Stimulated activated CD8-positive, alpha-beta memory T cell treated with anti-CD3 and anti-CD28 coated beads, Interleukin-15, amount 100 ng/mL, for 24 hours (primary cell): ENCODE results near the gene KIAA1671.

Experiments used
- DNase-seq: peaks from one replicate; pipeline ENCODE4 v3.0.0-alpha.2; 2020; ENCODE audit warnings: low read depth

KIAA1671 gene

DNA sequence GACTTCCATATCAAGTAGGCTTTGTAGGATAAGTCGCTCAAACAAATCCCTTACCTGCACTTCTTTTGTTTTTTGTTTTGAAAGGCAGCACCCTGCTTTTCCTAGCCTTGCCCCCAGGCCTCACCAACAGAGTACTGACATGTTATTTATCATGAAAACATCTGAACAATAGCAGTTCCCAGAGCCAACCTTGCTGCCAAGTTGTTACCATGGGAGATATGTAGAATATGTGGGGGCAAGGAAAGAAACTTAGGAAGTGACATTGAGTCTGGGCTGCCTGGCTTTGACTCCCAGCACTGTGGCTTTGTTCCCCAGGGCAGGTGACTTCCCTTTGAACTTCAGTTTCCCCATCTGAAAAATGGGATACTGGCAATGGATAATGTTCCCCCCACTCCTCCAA, 193.8 kb downstream of the KIAA1671 start:
- no peak for DNase-seq

DNA sequence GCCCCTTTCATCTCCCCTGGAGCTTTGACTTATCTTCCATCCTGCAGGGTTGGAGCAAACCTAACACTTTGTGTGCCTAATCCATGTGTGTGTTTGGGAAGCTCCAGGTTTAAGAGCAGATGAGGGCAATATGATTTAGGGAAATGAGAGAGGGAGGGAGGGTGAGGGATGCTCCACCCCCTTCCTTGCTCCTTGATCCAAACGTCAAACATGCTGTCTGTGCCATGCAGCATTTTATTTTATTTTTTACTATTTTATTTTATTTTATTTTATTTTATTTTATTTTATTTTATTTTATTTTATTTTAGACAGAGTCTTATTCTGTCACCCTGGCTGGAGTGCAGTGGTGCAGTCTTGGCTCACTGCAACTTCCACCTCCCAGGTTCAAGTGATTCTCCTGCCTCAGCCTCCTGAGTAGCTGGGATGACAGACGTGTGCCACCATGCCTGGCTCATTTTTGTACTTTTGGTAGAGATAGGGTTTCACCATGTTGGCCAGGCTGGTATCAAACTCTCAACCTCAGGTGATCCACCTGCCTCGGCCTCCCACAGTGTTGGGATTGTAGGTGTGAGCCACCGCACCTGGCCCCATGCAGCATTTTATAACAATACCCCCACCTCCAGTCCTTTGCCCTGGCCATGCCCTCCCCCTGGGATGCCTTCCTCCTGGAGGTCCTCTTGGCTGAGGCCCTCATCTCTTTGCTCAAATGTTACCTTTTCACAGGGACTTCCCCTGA, 194.6 kb downstream of the KIAA1671 start:
- no peak for DNase-seq

DNA sequence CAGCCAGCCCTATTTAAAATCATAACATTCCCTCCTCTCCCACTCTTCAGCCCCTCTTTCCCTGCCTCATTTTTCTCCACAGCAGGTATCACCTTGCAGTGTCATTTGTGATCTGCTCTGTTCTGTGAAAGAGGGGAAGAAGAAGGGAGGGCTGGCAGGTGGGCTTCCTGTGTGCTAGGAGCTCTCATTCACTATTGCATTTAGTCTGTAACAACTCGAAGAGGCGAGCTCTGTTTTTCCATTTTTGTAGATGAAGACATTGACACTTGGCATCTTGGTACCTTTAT, 195.1 kb downstream of the KIAA1671 start:
- DNase-seq: no peak

DNA sequence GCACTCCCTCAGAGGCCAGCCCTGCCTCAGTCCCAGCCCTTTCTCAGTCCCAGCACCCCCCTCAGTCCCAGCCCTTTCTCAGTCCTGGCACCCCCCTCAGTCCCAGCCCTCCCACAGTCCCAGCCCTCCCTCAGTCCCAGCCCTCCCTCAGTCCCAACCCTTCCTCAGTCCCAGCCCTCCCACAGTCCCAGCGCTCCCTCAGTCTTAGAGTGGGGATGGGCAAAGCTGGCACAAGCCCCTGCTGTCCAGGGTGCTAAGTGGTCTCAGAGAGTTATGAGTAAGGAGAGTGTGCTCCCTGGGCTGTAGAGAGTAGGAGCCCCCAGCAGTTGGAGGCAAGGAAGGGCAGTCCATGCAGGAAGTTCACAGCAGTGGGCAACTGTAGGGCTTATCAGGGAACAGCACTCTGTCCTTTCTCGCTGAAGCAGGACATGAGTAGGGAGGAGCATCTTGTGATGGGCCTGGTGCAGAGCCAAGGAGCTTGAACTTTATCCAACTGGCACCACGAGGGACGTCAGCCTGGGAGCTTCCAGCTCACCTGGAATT, 195.7 kb downstream of the KIAA1671 start:
- no peak for DNase-seq

DNA sequence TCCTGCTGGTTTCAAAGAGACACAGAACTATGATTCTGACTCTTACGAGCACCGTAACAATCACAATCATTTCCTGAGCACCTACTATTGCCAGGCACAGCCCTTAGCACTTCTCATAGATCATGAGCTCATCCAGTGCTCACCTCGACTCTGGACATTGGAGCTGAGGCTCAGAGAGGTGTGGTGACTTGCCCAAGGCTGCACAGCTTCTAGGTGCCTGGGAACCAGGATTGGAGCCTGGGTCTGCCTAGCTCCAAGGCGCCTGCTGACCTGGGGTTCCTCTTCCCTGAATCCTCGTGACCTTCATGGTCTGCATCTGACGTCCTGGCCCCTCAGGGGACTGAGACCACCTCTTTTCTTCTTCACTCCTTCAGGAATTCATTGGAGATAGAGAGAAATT, 196.5 kb downstream of the KIAA1671 start:
- no peak for DNase-seq

DNA sequence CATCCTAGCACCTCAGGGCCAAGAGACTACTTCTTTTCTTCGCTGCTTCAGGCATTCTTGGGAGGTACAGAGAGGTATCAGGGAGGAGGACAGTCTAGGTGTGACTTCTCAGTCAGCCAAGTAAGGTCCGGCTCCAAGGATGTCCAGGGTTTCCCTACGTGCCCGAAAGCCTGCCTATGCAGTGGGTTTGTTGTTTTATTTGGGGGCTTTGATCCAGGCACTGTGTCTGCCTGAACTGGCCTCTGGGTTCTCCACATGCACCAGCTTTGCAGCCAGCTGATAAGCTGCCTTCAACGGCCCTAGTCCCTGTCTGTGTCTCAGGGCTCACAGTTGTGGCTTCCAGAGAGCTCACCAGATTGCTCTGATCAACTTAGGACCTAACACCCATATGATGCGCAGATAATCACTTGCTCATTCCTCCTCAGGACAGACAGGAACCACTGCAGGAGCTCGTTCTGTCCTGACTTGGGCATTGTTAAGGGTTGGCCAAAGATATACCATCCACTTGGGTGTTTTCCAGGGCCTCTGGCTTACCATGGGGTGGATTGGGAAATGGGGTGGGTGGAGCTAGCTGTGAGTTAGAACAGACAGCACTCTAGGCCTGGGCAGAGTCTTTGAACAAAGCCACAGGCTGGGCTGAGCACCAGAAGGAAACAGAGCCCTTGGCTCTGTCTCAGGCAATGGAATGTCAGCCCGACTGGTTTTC, 201.6 kb downstream of the KIAA1671 start:
- no peak for DNase-seq

DNA sequence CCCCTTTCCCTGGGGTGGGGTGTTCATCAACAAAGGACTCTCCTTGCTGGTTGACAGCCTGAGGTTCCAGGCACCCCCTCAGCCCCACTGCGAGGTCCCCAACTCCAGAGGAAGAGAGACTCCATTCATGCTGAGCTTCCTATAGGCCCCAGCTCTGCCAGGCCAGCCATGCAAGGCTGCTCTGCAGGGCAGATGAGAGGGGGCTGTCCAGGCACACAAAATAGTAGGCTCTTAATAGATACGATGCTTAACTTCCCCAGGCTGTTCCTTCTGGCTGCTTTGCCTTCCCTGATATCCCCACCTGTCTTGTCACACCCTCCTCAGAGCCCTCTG, 202.1 kb downstream of the KIAA1671 start:
- DNase-seq: no peak

DNA sequence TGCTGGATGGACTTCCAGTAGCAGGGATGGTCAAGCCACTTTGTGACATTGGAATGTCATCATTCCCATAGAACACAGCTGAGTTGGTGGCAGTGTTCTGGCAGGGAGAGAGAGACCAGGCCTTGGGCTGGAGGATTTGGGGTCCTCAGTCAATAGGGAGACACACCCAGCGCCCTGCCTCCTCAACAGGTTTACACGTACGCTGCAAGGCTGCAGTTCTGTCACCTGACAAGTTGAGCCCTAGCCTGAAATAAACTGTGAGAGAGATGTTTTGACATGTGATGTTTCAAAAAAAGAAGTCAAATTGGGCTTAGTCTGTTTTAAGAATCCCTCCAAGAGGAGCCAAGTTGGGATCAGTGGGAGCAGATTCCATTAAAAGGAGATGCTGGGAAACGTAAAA, 204.2 kb downstream of the KIAA1671 start:
- DNase-seq: no peak

DNA sequence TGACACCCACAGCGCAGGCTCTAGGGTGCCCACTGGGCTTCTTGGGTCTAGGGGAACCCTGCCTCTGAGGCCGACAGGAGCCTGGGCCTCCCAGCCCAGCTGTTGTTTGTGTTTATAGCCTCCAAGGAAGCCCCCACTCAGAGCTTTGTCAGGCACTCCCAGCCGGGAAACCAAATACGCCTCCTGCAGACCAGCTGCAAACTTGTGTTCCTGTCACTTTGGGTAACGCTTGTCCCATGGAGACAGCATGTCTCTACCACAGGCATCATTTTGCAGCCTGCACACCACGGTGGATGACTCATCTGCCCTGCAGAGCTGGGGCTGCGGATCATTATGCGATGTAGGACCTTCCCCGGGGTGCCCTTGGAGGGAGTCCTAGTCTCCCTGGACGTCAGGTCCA, 206.5 kb downstream of the KIAA1671 start:
- no peak for DNase-seq

DNA sequence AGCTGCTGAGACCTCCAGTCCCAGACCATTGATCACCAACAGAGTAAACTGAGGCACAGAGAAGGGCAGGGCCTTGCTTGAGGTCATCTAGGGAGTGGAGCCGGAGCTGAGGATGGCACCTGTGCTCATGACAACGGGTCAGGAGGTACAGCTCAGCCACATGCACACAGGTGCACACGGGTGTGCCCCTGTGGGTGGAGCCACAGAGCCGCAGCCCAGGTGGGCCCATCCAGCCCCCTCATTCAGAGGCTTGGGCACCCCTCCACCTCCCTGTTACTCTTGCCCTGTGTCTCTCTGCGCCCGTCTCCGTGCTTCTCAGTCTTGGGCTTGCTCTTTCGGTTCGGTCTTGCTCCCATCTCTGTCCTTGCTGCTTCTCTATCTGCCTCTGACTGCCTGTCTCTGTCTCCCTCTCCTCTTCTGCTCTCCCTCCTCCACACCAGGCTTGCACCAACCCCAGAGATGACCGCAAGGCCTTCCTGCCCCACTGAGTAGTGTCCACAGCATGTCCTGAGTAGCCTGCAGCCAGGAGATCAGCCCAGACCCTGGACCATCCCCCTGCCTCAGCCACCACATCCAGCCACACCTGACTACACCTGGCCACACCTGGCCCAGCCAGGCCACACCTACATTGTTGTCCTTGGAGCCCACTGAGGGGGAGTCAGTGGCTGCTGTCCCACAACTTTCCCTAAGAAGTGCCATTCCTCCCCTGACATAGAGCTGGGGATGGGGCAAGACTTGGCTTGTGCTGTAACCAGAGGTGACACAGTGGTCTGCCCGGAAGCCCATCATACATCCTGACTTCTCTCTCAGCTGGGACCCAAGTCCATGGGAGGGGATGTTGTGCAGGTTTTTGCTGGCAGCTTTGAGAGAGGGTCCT, 207.8 kb downstream of the KIAA1671 start:
- DNase-seq: no peak

DNA sequence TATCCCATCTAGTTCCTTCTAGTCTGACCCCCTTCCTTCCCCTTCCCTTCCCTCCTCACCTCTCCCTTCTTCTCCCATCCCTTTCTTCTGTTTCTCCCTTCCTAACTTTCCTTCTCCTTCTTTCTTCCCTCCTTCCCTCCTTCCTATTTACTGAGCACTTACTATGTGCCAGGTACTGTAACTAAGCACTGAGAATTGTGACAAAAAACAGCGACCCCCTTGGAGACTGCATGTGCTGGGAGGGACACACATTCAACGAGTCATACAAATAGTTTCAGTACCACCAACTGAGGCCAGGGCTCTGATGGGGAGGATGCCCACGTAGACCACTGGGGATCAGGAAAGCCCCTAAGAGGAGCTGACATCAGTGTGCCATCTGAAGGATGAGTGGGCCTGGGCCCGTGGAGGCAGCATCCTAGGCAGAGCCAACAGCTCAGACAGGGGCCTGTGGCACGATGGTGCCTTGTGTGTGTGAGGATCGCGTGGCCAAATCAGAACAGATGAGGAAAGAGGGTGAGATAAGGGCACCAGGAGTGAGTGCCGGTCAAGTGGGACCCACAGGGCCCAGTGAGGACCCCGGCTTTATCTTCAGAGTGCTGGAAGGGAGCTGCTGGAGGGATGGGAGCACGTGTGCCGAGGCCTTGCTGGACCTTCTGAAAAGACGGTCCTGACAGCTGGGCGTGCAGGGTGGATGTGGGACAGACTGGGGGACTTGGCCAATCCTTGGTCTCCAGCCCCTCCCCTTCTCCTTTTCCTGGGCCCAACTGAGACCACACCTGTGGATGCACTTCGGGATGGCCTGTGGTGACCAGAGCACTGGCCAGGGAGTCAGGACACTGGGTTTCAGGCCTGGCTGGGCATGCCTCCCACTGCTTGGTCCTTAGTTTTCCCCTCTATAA, 208.8 kb downstream of the KIAA1671 start:
- DNase-seq: no peak

DNA sequence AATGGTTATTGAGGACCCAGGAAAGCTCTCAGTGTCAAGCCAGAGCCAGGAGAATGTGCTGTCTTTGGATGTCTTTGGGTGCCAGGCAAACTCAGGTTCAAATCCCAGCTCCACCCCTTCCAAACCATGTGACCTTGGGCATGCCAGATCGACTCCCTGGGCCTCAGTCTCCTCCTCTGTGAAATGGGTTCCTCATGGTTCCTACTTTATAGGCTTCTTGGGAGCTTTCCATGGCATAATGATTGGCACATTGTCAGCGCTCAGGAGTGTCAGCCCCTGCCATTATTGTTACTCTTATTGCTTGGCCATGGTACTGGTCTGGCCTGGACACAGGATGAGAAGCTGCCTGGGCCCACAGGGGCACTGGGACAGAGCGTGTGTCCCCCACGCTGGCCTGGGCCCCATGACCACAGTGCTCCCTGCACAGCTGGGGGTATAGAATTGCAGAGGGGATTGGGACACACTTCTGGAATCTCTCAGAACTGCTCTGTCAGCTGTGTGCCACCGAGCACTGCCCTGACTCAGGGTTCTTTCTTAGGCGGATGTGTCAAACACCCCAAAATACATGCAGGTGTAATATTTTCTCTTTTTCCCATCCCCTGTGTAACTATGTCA, 209.5 kb downstream of the KIAA1671 start:
- DNase-seq: no peak

DNA sequence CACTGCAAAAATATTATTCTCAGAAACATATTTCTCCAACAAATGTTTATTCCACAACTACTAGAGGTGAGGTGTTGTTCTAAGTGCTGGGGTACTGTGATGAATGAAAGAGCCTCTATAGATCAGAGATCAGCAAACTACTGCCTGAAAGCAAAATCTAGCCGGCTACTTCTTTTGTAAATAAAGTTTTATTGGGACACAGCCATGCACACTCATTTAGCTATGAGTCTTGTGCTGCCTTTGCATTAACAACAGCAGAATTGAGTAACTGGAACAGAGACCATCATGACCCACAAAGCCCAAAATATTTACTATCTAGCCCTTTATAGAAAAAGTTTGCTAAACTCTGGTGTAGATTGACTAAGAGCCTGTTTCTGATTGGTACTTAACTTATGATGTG, 210.0 kb downstream of the KIAA1671 start:
- DNase-seq: no peak

DNA sequence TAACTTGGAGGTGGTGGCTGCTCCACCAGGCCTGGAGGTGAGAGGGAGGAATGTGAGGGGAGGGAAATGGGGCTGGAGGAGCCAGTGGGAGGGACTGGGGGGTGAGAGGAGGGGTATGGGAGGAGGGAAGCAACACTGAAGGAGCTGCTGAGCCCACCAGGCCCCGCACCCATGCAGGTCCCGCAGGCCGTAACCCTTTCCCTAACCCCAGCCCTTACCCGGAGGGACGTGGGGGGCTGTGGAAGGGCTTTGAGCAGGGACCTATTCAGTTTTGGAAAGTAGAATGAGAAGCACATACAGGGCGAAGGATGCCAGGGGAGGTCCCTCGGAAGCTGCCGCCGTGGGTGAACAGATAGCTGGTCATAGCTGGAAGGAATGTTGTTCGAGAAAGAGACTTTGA, 213.3 kb downstream of the KIAA1671 start:
- no peak for DNase-seq

DNA sequence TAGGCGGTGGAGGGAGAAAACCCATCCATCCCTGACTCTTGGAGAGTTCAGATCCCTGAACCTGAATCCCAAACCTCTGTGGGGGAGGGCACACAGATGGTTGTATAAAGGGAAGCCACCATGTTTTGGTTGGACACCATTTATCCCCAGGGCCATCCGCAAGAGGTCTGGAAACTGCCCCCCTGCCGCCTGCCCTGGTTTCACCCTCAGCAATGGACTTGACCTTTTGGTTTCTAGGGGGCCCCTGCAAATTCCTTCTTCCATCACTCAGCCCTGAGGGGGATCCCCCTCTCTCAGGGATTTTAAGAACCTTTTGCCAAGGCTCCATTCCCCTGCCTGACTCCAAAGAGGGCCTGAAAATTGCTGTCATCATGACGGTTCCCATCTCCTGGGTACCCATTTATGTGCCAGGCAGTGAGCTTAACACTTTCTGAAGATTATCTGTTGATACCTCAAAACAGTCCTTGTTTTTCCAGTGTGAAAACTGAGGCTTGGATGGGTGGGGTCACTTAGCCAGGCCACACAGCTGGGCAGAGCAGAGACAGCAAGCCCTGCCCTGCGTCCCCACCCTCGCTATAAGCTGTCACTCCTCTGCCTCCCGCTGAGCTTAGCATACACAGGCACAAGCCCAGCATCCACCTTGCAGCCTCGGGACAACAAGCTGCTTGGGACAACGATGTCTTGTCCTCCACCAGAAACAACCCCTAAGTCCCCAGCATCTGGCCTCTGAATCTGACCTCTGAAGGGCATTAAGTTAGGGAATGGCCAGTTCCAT, 213.9 kb downstream of the KIAA1671 start:
- no peak for DNase-seq

DNA sequence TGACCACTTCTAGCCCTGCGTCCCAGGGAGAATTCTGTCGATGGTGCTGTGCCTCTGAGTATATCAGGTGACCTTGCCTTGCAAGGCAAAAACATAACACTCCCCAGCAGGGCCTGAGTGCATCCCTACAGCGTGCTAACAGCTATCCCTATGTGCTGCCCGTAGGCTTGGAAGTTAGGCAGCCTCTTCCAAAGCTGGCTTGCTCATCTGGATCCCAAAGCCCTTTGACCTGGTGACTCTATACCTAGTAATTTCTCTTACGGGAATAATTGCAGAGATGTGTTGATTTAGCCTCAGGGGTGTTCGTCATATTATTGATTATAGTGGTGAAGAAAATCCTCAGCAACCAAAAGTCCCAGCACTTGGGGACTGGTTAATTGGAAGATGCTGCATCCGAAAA, 214.6 kb downstream of the KIAA1671 start:
- DNase-seq: no peak

DNA sequence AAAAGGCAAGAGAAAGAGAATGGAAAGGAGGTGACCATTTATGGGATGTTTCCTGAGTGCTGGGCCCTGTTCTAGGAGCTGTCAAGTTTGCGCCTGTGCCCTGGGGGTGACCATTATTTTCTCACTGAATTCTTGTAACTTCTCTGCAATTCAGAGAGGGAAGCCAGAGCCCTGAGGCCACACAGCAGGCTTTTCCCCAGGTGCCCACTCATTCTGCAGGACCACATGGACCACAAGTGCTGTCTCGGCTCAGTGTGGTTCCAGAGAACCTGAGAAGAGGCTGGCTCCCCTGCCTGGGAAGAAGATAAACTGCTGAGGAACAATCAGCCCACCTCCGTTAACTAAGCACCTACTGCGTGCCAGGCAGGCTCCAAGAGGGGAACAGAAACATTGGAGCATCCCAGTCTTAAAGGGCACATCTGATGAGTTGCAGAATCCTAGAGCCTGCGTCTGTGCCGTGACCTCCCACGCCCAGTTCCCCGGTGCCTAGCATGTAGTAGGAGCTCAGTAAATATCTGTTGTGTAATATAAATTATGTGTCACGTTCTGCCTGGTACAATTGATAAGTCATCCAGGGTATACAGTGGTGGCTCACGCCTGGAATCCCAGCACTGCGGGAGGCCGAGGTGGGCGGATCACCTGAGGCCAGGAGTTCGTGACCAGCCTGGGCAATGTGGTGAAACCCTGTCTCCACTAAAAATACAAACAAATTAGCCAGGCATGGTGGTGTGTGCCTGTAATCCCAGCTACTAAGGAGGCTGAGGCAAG, 215.5 kb downstream of the KIAA1671 start:
- no peak for DNase-seq

DNA sequence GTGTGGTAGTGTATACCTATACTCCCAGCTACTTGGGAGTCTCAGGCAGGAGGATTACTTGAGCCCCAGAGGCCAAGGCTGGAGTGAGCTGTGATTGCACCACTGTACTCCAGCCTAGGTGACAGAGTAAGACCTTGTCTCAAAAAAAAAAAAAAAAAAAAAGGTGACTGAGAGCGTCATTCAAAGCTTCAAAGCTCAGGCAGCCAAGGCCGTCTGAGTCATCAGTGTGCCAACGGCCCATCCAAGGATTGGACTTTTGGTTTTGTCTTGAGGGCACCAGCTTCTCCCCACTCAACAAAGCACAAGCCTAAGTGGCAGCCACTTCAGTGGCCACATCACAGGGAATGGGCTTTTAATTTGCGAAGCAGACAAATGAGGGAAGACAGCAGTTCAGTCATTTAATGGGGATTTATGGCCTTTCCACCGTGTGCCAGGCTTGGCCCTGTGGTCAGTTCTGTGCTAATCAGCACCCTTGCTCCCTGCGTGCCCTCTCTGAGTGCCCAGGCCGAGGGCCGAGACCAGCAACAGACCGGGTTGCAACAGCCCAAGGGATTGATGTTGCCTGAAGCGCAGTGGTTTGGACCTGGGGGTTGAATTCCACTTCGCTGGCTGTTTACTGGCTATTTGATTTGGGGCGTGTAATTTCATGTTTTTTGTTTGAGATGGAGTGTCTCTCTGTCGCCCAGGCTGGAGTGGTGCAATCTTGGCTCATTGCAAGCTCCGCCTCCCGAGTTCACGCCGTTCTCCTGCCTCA, 216.9 kb downstream of the KIAA1671 start:
- DNase-seq: no peak

DNA sequence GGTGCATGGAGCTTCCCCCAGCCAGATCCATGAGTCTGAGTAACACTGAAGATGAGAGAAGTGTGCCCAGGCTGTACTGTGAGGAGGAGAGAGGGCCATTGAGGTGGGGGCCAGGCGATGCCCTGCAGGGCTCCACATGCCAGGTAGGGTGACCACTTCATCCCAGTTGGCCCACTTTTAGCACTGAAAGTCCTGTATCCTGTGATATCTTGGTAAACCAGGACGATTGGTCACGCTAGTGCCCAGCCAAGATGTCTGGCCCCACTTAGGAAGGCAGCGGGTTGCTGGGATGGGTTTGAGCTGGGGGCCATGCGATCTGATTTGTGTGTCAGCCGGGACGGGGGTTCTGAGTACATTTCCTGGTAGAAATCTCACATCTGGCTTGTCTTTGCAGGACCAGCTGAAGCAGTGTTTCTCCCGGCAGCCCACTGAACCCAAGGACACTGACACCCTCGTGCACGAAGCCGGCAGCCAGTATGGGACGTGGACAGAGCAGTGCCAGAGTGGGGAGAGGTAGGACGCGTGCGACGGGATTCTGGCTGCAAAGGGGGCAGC, 218.0 kb downstream of the KIAA1671 start:
- DNase-seq: no peak
